ENCODE data around the gene OR2AT4. TPM values are rescaled to one million over a fixed set of nuclear protein-coding genes. Genes with fewer than 3 reads are reported as not detected.

OR2AT4 gene
- total and polyA plus RNA-seq, 2 of the 8 experiments (the other 6 are each of a cell fraction or from before 2014, with no cell fraction given), result not detected

GRCh38 chr11:75047191-75047590, 49.5 kb downstream of the OR2AT4 start:
- no peak overlapping the region for H3K27ac ChIP-seq (ENCODE audit: low read depth, low read length)
- FAIRE-seq (no peak), DNase-seq (ENCODE audit: low read depth in 1 of 2, low spot score in 2 of 2) (no peak)
- H4K5ac ChIP-seq (ENCODE audit: insufficient read length, low read depth, low read length), result no peak overlapping the region
- H3K18ac ChIP-seq (ENCODE audit: extremely low read depth, low read length), result no peak overlapping the region
- no peak overlapping the region for H2BK20ac ChIP-seq (ENCODE audit: low read length)
- H2BK120ac ChIP-seq (replicated peaks; ENCODE audit: low read depth, low read length), result no peak overlapping the region
- H3K4ac ChIP-seq (replicated peaks; ENCODE audit: insufficient read length, low read depth, low read length), result no peak overlapping the region
- H3K4me1 ChIP-seq (replicated peaks in 1 of 4; ENCODE audit: control insufficient read depth in 3 of 4, insufficient read depth in 4 of 4, low read length in 3 of 4), result peaks cover 0 to 2% (median 0%) of the 10 kb centered on the region in 4 experiments; a peak in 1 of 7 replicates
- no peak overlapping the region for H4K91ac ChIP-seq (replicated peaks; ENCODE audit: insufficient read length, low read length)
- H3K79me2 ChIP-seq (ENCODE audit: control insufficient read depth in 1 of 2, insufficient read depth in 2 of 2, low read length in 2 of 2), result no peaks in the 10 kb centered on the region
- no peaks in the 10 kb centered on the region for H3K79me1 ChIP-seq (ENCODE audit: low read depth, low read length)
- H3K23ac ChIP-seq (ENCODE audit: insufficient read length), result no peak overlapping the region
- H2AK5ac ChIP-seq (ENCODE audit: low read depth, low read length), result no peak overlapping the region
- no peak overlapping the region for H4K8ac ChIP-seq (ENCODE audit: extremely low read depth, insufficient read depth, low read length)
- no peaks in the 10 kb centered on the region; a peak in 2 of 7 replicates for H3K27me3 ChIP-seq (replicated peaks in 1 of 4; ENCODE audit: control insufficient read depth in 3 of 4, extremely low read depth in 1 of 4, insufficient read depth in 3 of 4, low read length in 3 of 4)
- H2BK5ac ChIP-seq (ENCODE audit: low read depth, low read length), result no peak overlapping the region
- TF ChIP-seq SP4 (IDR thresholded peaks at IDR 0.05; ENCODE audit: low read length) (no peak), CREB1 (IDR thresholded peaks at IDR 0.05) (no peak), CHD1 (IDR thresholded peaks at IDR 0.05; ENCODE audit: low read depth, low read length) (no peak), SP1 (IDR thresholded peaks at IDR 0.05; ENCODE audit: low read depth, low read length) (no peak), MAFK (IDR thresholded peaks at IDR 0.05; ENCODE audit: low read depth, low read length) (no peak), SIRT6 (IDR thresholded peaks at IDR 0.05; ENCODE audit: low read length) (no peak), JUN (IDR thresholded peaks at IDR 0.05; ENCODE audit: low read depth, low read length) (no peak), TAF1 (IDR thresholded peaks at IDR 0.05; ENCODE audit: low read depth, low read length) (no peak)
- ChIA-PET CTCF (ENCODE audit: partially characterized antibody) (interaction anchor here (0.6 to 2.9 kb wide), 5 partner anchors 9 to 195 kb away, joined by 3 to 18 read pairs (median 3); no protein-coding TSS in a partner anchor), POLR2A (ENCODE audit: partially characterized antibody) (no interaction called here)
- H2BK15ac ChIP-seq (ENCODE audit: low read length), result no peak overlapping the region
- no peaks in the 10 kb centered on the region for H3K23me2 ChIP-seq (ENCODE audit: low read depth, low read length)
- H3K9ac ChIP-seq (replicated peaks in 1 of 4; ENCODE audit: extremely low read depth in 1 of 4, low read depth in 3 of 4, low read length in 3 of 4), result no peak overlapping the region
- WGBS, 2 experiments (ENCODE audit: extremely low coverage in 1 of 2, insufficient coverage in 1 of 2, insufficient read length in 1 of 2, insufficient replicate concordance in 2 of 2, low coverage in 1 of 2, low lambda C conversion rate in 2 of 2, missing lambda C conversion rate in 1 of 2), result 89% methylated on average over 4 of the region's 4 CpGs; no CpG with 5 or more reads in 1 of the 2 experiments
- no peak overlapping the region for H3K4me2 ChIP-seq (ENCODE audit: insufficient read depth in 1 of 2, low read depth in 2 of 2, low read length in 2 of 2)
- H3K4me3 ChIP-seq (ENCODE audit: extremely low read depth in 1 of 4, insufficient read depth in 2 of 4, low read depth in 3 of 4, low read length in 4 of 4), result no peak overlapping the region
- no peak overlapping the region for H3K14ac ChIP-seq (ENCODE audit: insufficient read length)
- H3K56ac ChIP-seq (replicated peaks; ENCODE audit: insufficient read length, low read depth, low read length), result no peak overlapping the region
- H2BK12ac ChIP-seq (ENCODE audit: low read depth, low read length), result no peak overlapping the region
- H4K20me1 ChIP-seq (replicated peaks in 1 of 2; ENCODE audit: control insufficient read depth in 1 of 2, insufficient read depth in 2 of 2, low read length in 2 of 2), result no peaks in the 10 kb centered on the region
- H3K36me3 ChIP-seq (ENCODE audit: control insufficient read depth in 2 of 4, insufficient read depth in 4 of 4, low read length in 3 of 4), result no peaks in the 10 kb centered on the region
- H2AFZ ChIP-seq (ENCODE audit: low read length), result no peak overlapping the region
- 0 out of 4 replicates have a peak, but pooled peaks cover 0 to 4% of the 10 kb centered on the region in 2 experiments for H3K9me3 ChIP-seq (ENCODE audit: insufficient read depth in 2 of 2, low read depth in 1 of 2, low read length in 1 of 2)
